Tibial nerve (tissue), 4 donors: ENCODE results near the gene SP140L.

Experiments used
- EP300 ChIP-seq, 2 donors: sonication (generic); formaldehyde crosslinking; IDR thresholded peaks; one replicate each; pipeline ENCODE4 v1.6.1; 2017; ENCODE audit warnings: antibody characterized with exemption in 2 of 2, mild to moderate bottlenecking in 1 of 2
- TF ChIP-seq, protein P1 (sequence below), 5 experiments: fragments of 200-600 bp in 3 of 5; fragments of 450-650 bp in 2 of 5; sonication (generic) in 3 of 5; IDR thresholded peaks; one replicate each; pipeline ENCODE4 v1.5.1; 2016 to 2019; ENCODE audit warnings: antibody characterized with exemption in 5 of 5, mild to moderate bottlenecking in 3 of 5, moderate library complexity in 2 of 5

GRCh38 chr2:230335864-230336506, 9.0 kb downstream of the SP140L start:
- TF ChIP-seq EP300 (IDR thresholded peaks at IDR 0.05), result no peak
- TF ChIP-seq, protein P1, sequence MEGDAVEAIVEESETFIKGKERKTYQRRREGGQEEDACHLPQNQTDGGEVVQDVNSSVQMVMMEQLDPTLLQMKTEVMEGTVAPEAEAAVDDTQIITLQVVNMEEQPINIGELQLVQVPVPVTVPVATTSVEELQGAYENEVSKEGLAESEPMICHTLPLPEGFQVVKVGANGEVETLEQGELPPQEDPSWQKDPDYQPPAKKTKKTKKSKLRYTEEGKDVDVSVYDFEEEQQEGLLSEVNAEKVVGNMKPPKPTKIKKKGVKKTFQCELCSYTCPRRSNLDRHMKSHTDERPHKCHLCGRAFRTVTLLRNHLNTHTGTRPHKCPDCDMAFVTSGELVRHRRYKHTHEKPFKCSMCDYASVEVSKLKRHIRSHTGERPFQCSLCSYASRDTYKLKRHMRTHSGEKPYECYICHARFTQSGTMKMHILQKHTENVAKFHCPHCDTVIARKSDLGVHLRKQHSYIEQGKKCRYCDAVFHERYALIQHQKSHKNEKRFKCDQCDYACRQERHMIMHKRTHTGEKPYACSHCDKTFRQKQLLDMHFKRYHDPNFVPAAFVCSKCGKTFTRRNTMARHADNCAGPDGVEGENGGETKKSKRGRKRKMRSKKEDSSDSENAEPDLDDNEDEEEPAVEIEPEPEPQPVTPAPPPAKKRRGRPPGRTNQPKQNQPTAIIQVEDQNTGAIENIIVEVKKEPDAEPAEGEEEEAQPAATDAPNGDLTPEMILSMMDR (IDR thresholded peaks at IDR 0.05), result no peak
